Thoracic aorta (tissue), 2 donors: ENCODE results near the gene CLEC12A. TPM values are rescaled to one million over a fixed set of nuclear protein-coding genes. Genes with fewer than 3 reads are reported as not detected.

Experiments used
- ATAC-seq: fragments of 150-250 bp; one replicate; pipeline ENCODE4 v1.8.0; 2017; ENCODE audit warnings: low read depth; ENCODE audit not compliant: insufficient number of reproducible peaks, low FRiP score
- DNase-seq: peaks from one replicate; pipeline ENCODE4 v3.0.0-alpha.2; 2020; ENCODE audit warnings: low spot score
- H3K27ac ChIP-seq, 2 donors: fragments of 200-600 bp; sonication (generic); 1 replicate in 1 of 2; 2 replicates in 1 of 2; pipeline ENCODE4 v1.5.1; 2016; ENCODE audit warnings: mild to moderate bottlenecking in 2 of 2, moderate library complexity in 2 of 2
- H3K27me3 ChIP-seq: fragments of 200-600 bp; sonication (generic); replicated peaks from 2 replicates; pipeline ENCODE4 v1.6.0; 2016; ENCODE audit warnings: mild to moderate bottlenecking; ENCODE audit not compliant: insufficient read depth
- H3K36me3 ChIP-seq: fragments of 200-600 bp; sonication (generic); one replicate; pipeline ENCODE4 v1.5.1; 2016
- H3K4me1 ChIP-seq, 2 donors: fragments of 200-600 bp; sonication (generic); 1 replicate in 1 of 2; 2 replicates in 1 of 2; pipeline versions ENCODE4 v1.5.1 to v1.6.0; 2016; ENCODE audit warnings: low read depth in 2 of 2, mild to moderate bottlenecking in 1 of 2; ENCODE audit not compliant: control insufficient read depth in 1 of 2
- H3K4me3 ChIP-seq: fragments of 200-600 bp; sonication (generic); 2 replicates; pipeline ENCODE4 v1.5.1; 2016; ENCODE audit warnings: mild to moderate bottlenecking
- H3K9me3 ChIP-seq: fragments of 200-600 bp; sonication (generic); 2 replicates; pipeline ENCODE4 v1.5.1; 2016
- CTCF ChIP-seq: fragments of 200-600 bp; sonication (generic); IDR thresholded peaks from one replicate; pipeline ENCODE4 v1.5.1; 2019; ENCODE audit warnings: antibody characterized with exemption
- total RNA-seq, 2 donors: library from RNA; depleted of rRNA; stranded (reverse); fragments of >200 nt; gene quantifications; one replicate each; pipeline versions ENCODE4 v1.1.0 to v1.2.3, GENCODE V29; 2016

Gene CLEC12A
- total RNA-seq, 2 donors from 2014 or later: 0.42 to 1.1 TPM

GRCh38 chr12:10001171-10001776 lies 30.1 kb downstream of the CLEC12A start:
- no peaks in the 10 kb centered on the region for H3K36me3 ChIP-seq
- H3K27ac ChIP-seq: no peak overlapping the region
- no peak overlapping the region for H3K4me3 ChIP-seq
- no peak for ATAC-seq
- TF ChIP-seq CTCF: no peak
- no peaks in the 10 kb centered on the region for H3K27me3 ChIP-seq
- no peaks in the 10 kb centered on the region for H3K9me3 ChIP-seq
- DNase-seq: no peak
- H3K4me1 ChIP-seq: no peaks in the 10 kb centered on the region

- ATAC-seq (no peak), DNase-seq (no peak)
- H3K27ac ChIP-seq: no peak overlapping the region
- H3K27me3 ChIP-seq: no peaks in the 10 kb centered on the region
- H3K9me3 ChIP-seq: no peaks in the 10 kb centered on the region
- H3K36me3 ChIP-seq: no peaks in the 10 kb centered on the region
- H3K4me1 ChIP-seq: no peaks in the 10 kb centered on the region
- H3K4me3 ChIP-seq: no peak overlapping the region
- no peak for TF ChIP-seq CTCF
Measured at GRCh38 chr12:10012630-10013330, 41.6 kb downstream of the CLEC12A start.

GRCh38 chr12:10015450-10015849 lies 44.2 kb downstream of the CLEC12A start:
- no peaks in the 10 kb centered on the region for H3K36me3 ChIP-seq
- no peak overlapping the region for H3K27ac ChIP-seq
- no peaks in the 10 kb centered on the region for H3K27me3 ChIP-seq
- TF ChIP-seq CTCF: no peak
- ATAC-seq (no peak), DNase-seq (no peak)
- H3K9me3 ChIP-seq: no peaks in the 10 kb centered on the region
- H3K4me1 ChIP-seq: no peaks in the 10 kb centered on the region
- no peak overlapping the region for H3K4me3 ChIP-seq

- Histone ChIP-seq H3K27ac (no peak overlapping the region), H3K4me3 (no peak overlapping the region), H3K9me3 (no peaks in the 10 kb centered on the region), H3K36me3 (no peaks in the 10 kb centered on the region), H3K27me3 (no peaks in the 10 kb centered on the region), H3K4me1 (no peaks in the 10 kb centered on the region)
- TF ChIP-seq CTCF: no peak
- ATAC-seq (no peak), DNase-seq (no peak)
Measured at GRCh38 chr12:10016881-10017280, 45.7 kb downstream of the CLEC12A start.

GRCh38 chr12:10018386-10018785 lies 47.2 kb downstream of the CLEC12A start:
- no peak overlapping the region for H3K4me3 ChIP-seq
- no peaks in the 10 kb centered on the region for H3K4me1 ChIP-seq
- no peaks in the 10 kb centered on the region for H3K36me3 ChIP-seq
- no peaks in the 10 kb centered on the region for H3K27me3 ChIP-seq
- H3K27ac ChIP-seq: no peak overlapping the region
- TF ChIP-seq CTCF: no peak
- no peaks in the 10 kb centered on the region for H3K9me3 ChIP-seq
- ATAC-seq: no peak
- DNase-seq: no peak
